ENCODE measurements around the gene USP1. TPM values are rescaled to one million over a fixed set of nuclear protein-coding genes. Genes with fewer than 3 reads are reported as not detected.

USP1 gene
- polyA plus RNA-seq, 2 of the 4 experiments (the other 2 are of a cell fraction), result 23.5 to 31.4 TPM

- no peak for TF ChIP-seq FOSL2 (IDR thresholded peaks at IDR 0.05)
- no peak for TF ChIP-seq FOSL2 (CRISPR knock-in tag; IDR thresholded peaks at IDR 0.05)
- TF ChIP-seq BHLHE40 (IDR thresholded peaks at IDR 0.05; ENCODE audit: low read depth, low read length), result no peak
- no peak for TF ChIP-seq HOXB13 (CRISPR knock-in tag; IDR thresholded peaks at IDR 0.05; ENCODE audit: low read depth)
- no peak for TF ChIP-seq TP53 (CRISPR knock-in tag; IDR thresholded peaks at IDR 0.05)
- TF ChIP-seq ZC3H11A (IDR thresholded peaks at IDR 0.05), result no peak
Measured at GRCh38 chr1:62438163-62438562, 1.3 kb downstream of the USP1 start (continued).

DNA sequence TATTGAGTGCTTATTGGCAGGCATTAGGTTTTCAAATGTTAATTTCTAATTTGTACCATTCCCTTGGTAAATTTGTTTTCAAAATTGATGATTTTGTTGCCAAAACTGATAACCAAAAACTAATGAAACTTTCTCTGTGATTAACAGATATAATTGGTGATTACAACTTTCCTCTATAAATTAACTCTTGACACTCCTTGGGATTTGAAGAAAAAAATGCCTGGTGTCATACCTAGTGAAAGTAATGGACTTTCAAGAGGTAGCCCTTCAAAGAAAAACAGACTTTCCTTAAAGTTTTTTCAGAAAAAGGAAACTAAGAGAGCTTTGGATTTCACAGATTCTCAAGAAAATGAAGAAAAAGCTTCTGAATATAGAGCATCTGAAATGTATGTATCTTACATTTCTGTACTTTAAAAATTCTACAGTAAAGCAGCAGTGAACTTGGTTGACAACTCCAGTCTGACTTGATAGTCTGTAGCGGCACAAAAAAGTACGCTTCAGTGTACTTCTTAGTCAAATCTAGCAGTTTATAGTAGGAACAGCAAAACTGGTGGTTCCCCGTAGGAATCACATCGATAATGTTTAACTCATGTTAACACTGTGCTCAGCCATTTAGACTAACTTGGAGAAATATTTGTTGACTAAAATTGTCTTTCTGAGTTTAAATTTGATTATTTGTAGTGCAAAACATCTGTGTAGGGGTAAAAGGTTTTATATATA lies 3.0 kb downstream of the USP1 start:
- H3K27ac ChIP-seq, result no peak overlapping the region
- H3K4me1 ChIP-seq, result peaks cover 19% of the 10 kb centered on the region; the same call in 2 of the 3 replicates
- ChIA-PET CTCF (no interaction called here), POLR2A (no interaction called here)
- no peak for DNase-seq (ENCODE audit: low read depth in 1 of 2, low spot score in 1 of 2)
- no peak overlapping the region for H3K4me3 ChIP-seq
- 80% methylated on average over 4 of the region's 4 CpGs for WGBS (ENCODE audit: missing lambda C conversion rate)
- ATAC-seq, result no peak
- no peak for FAIRE-seq
- TF ChIP-seq CBX8 (IDR thresholded peaks at IDR 0.05) (no peak), ZSCAN20 (CRISPR knock-in tag; IDR thresholded peaks at IDR 0.05) (no peak), CHD2 (IDR thresholded peaks at IDR 0.05; ENCODE audit: low read length, partially characterized antibody) (no peak), HOXB5 (CRISPR knock-in tag; IDR thresholded peaks at IDR 0.05) (no peak), MAZ (IDR thresholded peaks at IDR 0.05; ENCODE audit: borderline replicate concordance, low read depth, low read length) (no peak), REST (IDR thresholded peaks at IDR 0.05) (no peak), KDM5A (IDR thresholded peaks at IDR 0.05) (no peak), HEYL (CRISPR knock-in tag; IDR thresholded peaks at IDR 0.05) (no peak), GATA3 (IDR thresholded peaks at IDR 0.05; ENCODE audit: borderline replicate concordance) (no peak), MAFK (IDR thresholded peaks at IDR 0.05; ENCODE audit: partially characterized antibody) (no peak)
- no peaks in the 10 kb centered on the region for H3K9me3 ChIP-seq
- H3K4me2 ChIP-seq, result peak overlapping the region; percentile 88

DNA sequence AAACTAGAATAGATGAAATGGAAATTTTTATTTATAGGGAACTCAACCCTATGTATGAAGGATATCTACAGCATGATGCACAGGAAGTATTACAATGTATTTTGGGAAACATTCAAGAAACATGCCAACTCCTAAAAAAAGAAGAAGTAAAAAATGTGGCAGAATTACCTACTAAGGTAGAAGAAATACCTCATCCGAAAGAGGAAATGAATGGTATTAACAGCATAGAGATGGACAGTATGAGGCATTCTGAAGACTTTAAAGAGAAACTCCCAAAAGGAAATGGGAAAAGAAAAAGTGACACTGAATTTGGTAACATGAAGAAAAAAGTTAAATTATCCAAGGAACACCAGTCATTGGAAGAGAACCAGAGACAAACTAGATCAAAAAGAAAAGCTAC lies 7.9 kb downstream of the USP1 start:
- Histone ChIP-seq H3K9me3 (no peaks in the 10 kb centered on the region), H3K4me3 (no peak overlapping the region), H3K4me1 (peaks cover 9% of the 10 kb centered on the region; the same call in 2 of the 3 replicates), H3K4me2 (no peak overlapping the region), H3K27ac (no peak overlapping the region)
- DNase-seq (ENCODE audit: low read depth in 1 of 2, low spot score in 1 of 2), result no peak
- WGBS (ENCODE audit: missing lambda C conversion rate), result 97% methylated on average over 1 of the region's 1 CpG
- CTCF ChIA-PET, result no interaction called here
- TF ChIP-seq FOSB (CRISPR knock-in tag; IDR thresholded peaks at IDR 0.05) (no peak), MYC (IDR thresholded peaks at IDR 0.05; ENCODE audit: borderline replicate concordance, low read length) (no peak), ZNF302 (CRISPR knock-in tag; IDR thresholded peaks at IDR 0.05) (no peak), HMGXB4 (CRISPR knock-in tag; IDR thresholded peaks at IDR 0.05; ENCODE audit: borderline replicate concordance) (no peak), RAD21 (conservative IDR thresholded peaks at IDR 0.05 in 1 of 2, IDR thresholded peaks at IDR 0.05 in 1 of 2) (no peak), ELK1 (IDR thresholded peaks at IDR 0.05; ENCODE audit: low read depth, low read length) (no peak), KDM5A (IDR thresholded peaks at IDR 0.05) (no peak), RARB (CRISPR knock-in tag; IDR thresholded peaks at IDR 0.05) (no peak), RCOR1 (IDR thresholded peaks at IDR 0.05; ENCODE audit: low read depth, low read length) (no peak), CEBPB (IDR thresholded peaks at IDR 0.05) (no peak), MAFK (IDR thresholded peaks at IDR 0.05; ENCODE audit: partially characterized antibody) (no peak), ZFP36 (IDR thresholded peaks at IDR 0.05; ENCODE audit: borderline replicate concordance, partially characterized antibody) (no peak), POLR2AphosphoS2 (conservative IDR thresholded peaks at IDR 0.05; ENCODE audit: low read length) (no peak)
- no peak for ATAC-seq
- POLR2A ChIA-PET, result no interaction called here
- FAIRE-seq, result no peak

Data from A549 (cell line).